Activated CD4-positive, alpha-beta T cell treated with anti-CD3 and anti-CD28 coated beads, Interleukin-2, amount 50 U/mL, for 1 hour (primary cell): ENCODE measurements around the gene THADA.
"Not testable (repeated sequence)": the region's sequence is repeated elsewhere in the genome, so short reads cannot be mapped to it uniquely, and the experiment has no call there.

Source experiments
- DNase-seq: peaks from one replicate; pipeline ENCODE4 v3.0.0-alpha.2; 2020

THADA gene

GRCh38 chr2:43192744-43193651 is 402.8 kb downstream of the THADA start:
- no peak for DNase-seq

GRCh38 chr2:43191947-43192516 is 403.8 kb downstream of the THADA start:
- DNase-seq: no peak

- no peak for DNase-seq
These were observed 405.4 kb downstream of the THADA start for GRCh38 chr2:43190311-43191052.

- not testable (repeated sequence) for DNase-seq
These were observed 406.0 kb downstream of the THADA start for GRCh38 chr2:43189861-43190260.

GRCh38 chr2:43188561-43189386 is 407.1 kb downstream of the THADA start:
- no peak for DNase-seq

- DNase-seq: no peak
These were observed 409.0 kb downstream of the THADA start for GRCh38 chr2:43186679-43187374.

GRCh38 chr2:43186321-43186678 is 409.5 kb downstream of the THADA start:
- DNase-seq: no peak

- no peak for DNase-seq
These were observed 410.7 kb downstream of the THADA start for GRCh38 chr2:43185146-43185545.

GRCh38 chr2:43184339-43184895 is 411.4 kb downstream of the THADA start:
- no peak for DNase-seq

- DNase-seq: no peak
These were observed 412.1 kb downstream of the THADA start for GRCh38 chr2:43183743-43184142.

GRCh38 chr2:43180897-43181296 is 414.9 kb downstream of the THADA start:
- DNase-seq: no peak
